Spleen (tissue), 7 donors: ENCODE data around the gene TNFRSF14.

ENCODE experiments used
- CTCF ChIP-seq, 11 experiments: fragments of 200-600 bp in 7 of 11; fragments of 450-650 bp in 4 of 11; sonication (generic) in 4 of 11; IDR thresholded peaks in 8 of 11; conservative IDR thresholded peaks in 3 of 11; 1 replicate in 7 of 11; 2 replicates in 4 of 11; pipeline versions ENCODE4 v1.4.0 to v1.8.0; 2016 to 2021; ENCODE audit warnings: antibody characterized with exemption in 11 of 11, inconsistent platforms in 4 of 11, mild to moderate bottlenecking in 1 of 11
- POLR2A ChIP-seq, 3 donors: fragments of 450-650 bp; IDR thresholded peaks; one replicate each; pipeline ENCODE4 v1.5.1; 2017; ENCODE audit warnings: antibody characterized with exemption in 3 of 3, mild to moderate bottlenecking in 1 of 3
- donor health status: DM: no; HTN: no; CAD: no; lungs with moderate emphysema.
- donor health status: DM: no; HTN: no; CAD: no.
- donor health status: DM: no; HTN: no; CAD: no.

- TF ChIP-seq POLR2A (IDR thresholded peaks at IDR 0.05): no peak
- TF ChIP-seq CTCF (IDR thresholded peaks at IDR 0.05 in 8 of 11, conservative IDR thresholded peaks at IDR 0.05 in 3 of 11): no peak
These were observed 29.2 kb upstream of the TNFRSF14 start for GRCh38 chr1:2526824-2527555.
